ENCODE results near the gene PHF21A.
"Not testable (repeated sequence)": the region's sequence is repeated elsewhere in the genome, so short reads cannot be mapped to it uniquely, and the experiment has no call there.

The PHF21A gene

GRCh38 chr11:45982656-45983470 is 138.4 kb downstream of the PHF21A start:
- peak; percentile 64 for DNase-seq (ENCODE audit: low spot score)

- DNase-seq (ENCODE audit: low spot score): not testable (repeated sequence)
These were observed 139.4 kb downstream of the PHF21A start for GRCh38 chr11:45981826-45982225.

GRCh38 chr11:45974806-45975205 is 146.4 kb downstream of the PHF21A start:
- no peak for DNase-seq (ENCODE audit: low spot score)

DNA sequence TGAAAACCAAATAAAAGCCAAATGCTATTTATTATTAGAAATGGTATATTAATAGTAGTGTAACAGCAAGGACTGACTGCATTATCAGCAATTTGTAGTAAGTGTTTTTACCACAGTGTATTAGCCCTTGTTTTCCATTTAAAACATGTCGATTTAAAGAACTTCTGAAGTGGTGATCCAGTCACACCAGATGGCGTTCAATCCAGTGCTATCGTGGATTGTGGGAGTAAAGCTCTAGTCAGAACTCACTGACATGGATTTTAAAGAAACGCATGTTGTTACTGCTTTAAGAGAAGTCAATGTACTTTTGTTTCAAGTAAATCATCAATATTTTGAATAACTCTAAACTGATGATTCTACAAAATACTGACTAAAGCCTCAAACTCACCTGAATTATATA is 147.7 kb downstream of the PHF21A start:
- DNase-seq (ENCODE audit: low spot score): no peak

DNA sequence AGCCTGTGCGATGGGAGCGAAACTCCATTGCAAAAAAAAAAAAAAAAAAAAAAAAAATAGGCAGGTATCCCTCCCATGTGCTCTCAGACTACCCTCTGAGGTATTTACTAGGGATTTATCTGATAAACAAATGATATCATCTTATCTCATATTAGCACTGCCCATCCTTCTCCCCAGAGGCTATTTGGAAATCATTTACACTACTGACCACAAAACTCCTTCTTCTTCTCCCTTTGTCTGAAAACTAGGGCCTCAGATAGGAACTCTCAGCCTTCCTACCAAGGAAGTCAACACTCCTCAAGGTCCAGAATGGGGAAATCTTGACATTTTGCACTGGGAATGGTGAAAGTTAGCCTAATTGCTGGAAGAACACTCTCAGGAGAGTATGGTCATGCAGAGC is 152.4 kb downstream of the PHF21A start:
- no peak for DNase-seq (ENCODE audit: low spot score)

DNA sequence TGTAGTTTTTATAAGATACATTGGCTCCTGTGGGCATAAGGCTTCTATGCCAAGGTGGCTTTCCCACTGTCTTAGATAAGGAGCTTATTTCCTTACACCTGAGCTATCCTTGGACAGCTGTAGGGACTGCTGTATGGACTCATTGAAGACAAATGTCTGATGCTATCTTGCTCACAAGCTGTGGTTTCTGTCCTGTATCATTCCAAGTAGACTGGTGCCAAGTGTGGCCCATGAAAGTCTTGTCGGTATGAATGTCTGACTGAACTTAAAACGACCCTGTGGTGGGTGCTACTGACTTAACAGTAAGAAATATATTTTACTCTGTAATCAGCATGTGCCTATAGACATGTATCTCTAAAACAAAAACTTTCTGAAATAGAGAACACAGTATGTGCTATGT is 153.7 kb downstream of the PHF21A start:
- DNase-seq (ENCODE audit: low spot score): no peak

GRCh38 chr11:45964911-45965389 is 156.3 kb downstream of the PHF21A start:
- peak; percentile 82 for DNase-seq (ENCODE audit: low spot score)

- no peak for DNase-seq (ENCODE audit: low spot score)
These were observed 159.5 kb downstream of the PHF21A start for GRCh38 chr11:45961751-45962240.

GRCh38 chr11:45960387-45961095 is 160.7 kb downstream of the PHF21A start:
- no peak for DNase-seq (ENCODE audit: low spot score)

DNA sequence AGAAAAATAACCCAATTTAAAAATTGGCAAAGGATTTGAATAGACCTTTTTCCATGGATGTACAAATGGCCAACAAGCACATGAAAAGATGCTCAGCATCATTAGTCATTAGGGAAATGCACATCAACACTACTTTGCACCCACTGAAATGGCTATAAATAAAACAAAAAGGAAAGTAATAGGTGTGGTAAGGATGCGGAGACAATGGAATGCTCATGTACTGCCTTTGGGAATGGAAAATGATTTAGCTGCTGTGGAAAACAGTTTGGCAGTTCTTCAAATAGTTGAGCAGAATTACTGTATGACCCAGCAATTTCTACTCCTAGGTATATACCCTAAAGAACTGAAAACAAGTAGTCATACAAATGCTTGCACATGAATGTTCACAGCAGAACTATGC is 161.4 kb downstream of the PHF21A start:
- no peak for DNase-seq (ENCODE audit: low spot score)

GRCh38 chr11:45949992-45950407 is 171.3 kb downstream of the PHF21A start:
- no peak for DNase-seq (ENCODE audit: low spot score)

DNA sequence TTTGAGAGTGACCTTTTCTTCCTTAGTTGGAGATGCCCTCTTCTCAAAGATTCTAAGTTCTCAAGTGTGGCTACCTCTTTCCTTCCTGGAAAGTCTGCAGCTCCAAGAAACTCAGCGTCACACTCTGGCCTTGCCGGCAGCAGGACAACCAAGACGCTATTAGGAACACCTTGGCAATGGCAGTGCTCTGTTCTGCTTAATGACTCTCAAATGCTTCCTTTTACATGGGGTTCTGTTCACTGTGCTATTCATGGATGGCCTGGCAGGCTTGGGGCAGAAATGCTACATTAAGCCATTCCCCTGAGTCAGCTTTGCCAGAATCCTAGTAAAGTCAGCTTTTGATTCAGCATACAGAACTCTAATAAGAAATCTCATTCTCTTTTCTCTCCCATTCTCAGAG is 172.9 kb downstream of the PHF21A start:
- no peak for DNase-seq (ENCODE audit: low spot score)

GRCh38 chr11:45947885-45948284 is 173.4 kb downstream of the PHF21A start:
- DNase-seq (ENCODE audit: low spot score): no peak

- no peak for DNase-seq (ENCODE audit: low spot score)
These were observed 175.8 kb downstream of the PHF21A start for GRCh38 chr11:45945397-45945999.

- no peak for DNase-seq (ENCODE audit: low spot score)
These were observed 178.9 kb downstream of the PHF21A start for GRCh38 chr11:45942381-45942780.

DNA sequence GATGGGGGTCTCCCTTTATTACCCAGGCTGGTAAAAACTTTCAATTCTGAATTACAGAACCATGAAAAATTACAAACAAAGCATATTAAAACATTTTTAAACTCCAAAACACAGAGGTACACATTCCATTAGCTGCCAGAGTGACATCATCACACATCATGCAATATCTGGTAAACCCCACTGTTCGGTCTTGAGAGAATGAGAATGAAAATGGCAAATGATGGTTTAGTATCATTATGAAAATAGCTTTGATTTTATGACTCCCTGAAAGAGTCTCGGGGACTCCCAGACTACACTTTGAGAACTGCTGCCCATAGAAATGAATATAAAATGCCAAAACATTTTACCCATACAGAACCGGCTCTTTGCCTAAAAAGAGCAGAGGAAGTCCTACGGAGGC is 180.0 kb downstream of the PHF21A start:
- no peak for DNase-seq (ENCODE audit: low spot score)

GRCh38 chr11:45939836-45940235 is 181.4 kb downstream of the PHF21A start:
- DNase-seq (ENCODE audit: low spot score): no peak

DNA sequence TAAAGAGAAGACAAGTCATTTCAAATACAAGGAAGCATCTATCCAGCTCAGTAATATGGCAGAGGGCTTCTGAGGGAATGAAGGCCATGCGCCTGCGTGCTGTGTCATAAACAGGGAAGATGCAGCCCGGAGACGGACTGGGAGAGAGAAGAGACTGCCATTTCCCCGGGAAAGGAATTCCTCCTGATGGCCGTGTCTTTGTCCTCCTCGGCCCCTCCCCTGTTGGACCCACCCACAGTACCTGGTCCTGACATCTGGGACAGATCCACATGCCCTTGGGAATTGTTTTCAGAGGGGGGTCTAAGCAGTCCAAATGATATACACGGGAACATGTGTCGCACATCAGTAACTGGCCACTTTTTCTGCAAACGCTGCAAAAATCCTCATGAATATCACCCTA is 183.3 kb downstream of the PHF21A start:
- no peak for DNase-seq (ENCODE audit: low spot score)

GRCh38 chr11:45936511-45937054 is 184.7 kb downstream of the PHF21A start:
- no peak for DNase-seq (ENCODE audit: low spot score)

GRCh38 chr11:45935349-45936064 is 185.7 kb downstream of the PHF21A start:
- no peak for DNase-seq (ENCODE audit: low spot score)

GRCh38 chr11:45934580-45935318 is 186.5 kb downstream of the PHF21A start:
- DNase-seq (ENCODE audit: low spot score): no peak
